K562 treated with DMSO at 1 percent for 48 hours (cell line): ENCODE measurements around the gene RNASE13. TPM values are rescaled to one million over a fixed set of nuclear protein-coding genes. Genes with fewer than 3 reads are reported as not detected.

Source experiments
- total RNA-seq: library from RNA; unstranded; fragments of 300-600 nt; gene quantifications from 2 replicates; pipeline ENCODE4 v1.2.3, GENCODE V29; 2022; ENCODE audit warnings: low replicate concordance; ENCODE audit errors: extremely low read depth

The RNASE13 gene, protein sequence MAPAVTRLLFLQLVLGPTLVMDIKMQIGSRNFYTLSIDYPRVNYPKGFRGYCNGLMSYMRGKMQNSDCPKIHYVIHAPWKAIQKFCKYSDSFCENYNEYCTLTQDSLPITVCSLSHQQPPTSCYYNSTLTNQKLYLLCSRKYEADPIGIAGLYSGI
- not detected in 2 replicates for total RNA-seq

GRCh38 chr14:21034707-21035106 is at the start of gene RNASE13:
TSS of gene RNASE13 (minus strand) at chr14:21034807. CDS start at chr14:21034288, 519 bp downstream.

DNA sequence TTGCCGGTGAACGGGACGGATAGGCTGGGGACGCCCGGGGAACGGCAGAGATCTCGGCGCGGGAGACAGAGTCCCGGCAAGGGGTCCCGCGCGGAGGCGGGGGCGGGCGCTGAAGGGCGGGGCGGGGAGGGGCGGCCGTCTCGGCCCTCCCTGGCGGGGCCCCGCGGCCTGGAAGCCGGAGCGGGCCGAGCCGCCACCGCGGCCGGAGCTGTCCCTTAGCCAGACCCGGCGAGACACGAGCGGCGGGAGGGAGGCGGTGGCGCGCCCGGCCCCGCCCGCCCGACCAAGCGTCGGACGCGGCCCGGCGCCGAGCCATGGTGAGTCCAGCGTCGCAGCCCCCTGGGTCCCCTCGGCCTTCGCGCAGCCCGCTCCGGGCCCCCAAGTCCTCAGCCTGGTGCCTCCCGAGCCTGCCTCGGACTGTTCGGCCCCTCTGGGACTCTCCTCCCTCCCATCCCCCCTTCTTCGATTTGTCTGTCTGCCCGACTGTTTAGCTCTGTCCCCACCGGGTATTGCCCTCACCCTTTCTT is 35.5 kb upstream of the RNASE13 start, which contains the start of gene ARHGEF40:
Gene ARHGEF40 (plus strand): TSS at position 222 of the 527 bp plus-strand sequence. CDS start 93 bp downstream, at position 315.

GRCh38 chr14:21057803-21058675 is 23.4 kb upstream of the RNASE13 start, which contains the start of gene RNASE8:
TSS of gene RNASE8 (plus strand) at chr14:21057822. CDS start at chr14:21057893, 71 bp downstream.

DNA sequence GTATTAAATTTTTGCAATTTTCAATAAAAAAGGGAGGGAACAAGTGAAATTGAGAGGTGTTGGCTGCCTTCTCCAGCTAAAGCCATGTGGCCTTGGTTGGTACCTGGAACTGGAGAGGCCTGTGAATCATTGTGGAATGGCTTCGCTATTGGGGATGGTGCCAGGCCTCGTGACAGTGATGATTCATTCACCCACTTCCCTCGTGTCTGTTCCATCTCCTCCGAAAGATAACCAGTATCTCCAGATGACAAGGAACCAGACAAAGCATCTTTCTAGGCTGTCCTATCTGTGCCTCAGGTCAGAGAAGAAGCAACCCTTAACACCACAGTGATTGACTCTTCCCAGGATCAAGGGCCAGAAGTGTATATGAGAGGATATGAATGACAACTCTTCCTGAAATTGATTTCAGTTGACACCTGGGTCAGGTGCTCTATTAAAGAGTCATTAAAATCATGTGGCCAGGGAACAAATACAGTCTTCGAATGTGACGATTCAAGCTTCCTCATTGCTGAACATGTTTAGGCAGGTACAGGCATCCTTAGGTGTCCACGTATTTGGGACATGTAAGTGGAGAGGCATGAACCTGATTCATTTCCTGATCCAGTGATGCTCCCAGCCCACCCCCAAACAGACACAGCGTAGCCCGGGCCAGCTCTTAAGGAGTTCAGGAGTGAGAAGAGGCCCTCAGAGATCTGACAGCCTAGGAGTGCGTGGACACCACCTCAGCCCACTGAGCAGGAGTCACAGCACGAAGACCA is 7.2 kb upstream of the RNASE13 start, which contains the start of gene RNASE7:
Gene RNASE7 (plus strand): TSS at position 687 of the 758 bp plus-strand sequence. CDS start 631 bp downstream, outside the sequence.

GRCh38 chr14:21029917-21030316 is 4.7 kb downstream of the RNASE13 start, which contains the start of gene TPPP2:
TSS of gene TPPP2 (plus strand) at chr14:21030217. CDS start at chr14:21030582, 365 bp downstream.

GRCh38 chr14:21024585-21025370 is 9.8 kb downstream of the RNASE13 start, which contains the start of gene NDRG2:
TSS of gene NDRG2 (minus strand) at chr14:21025061. CDS start at chr14:21023315, 1,746 bp downstream.

GRCh38 chr14:20998674-20999366 is 35.8 kb downstream of the RNASE13 start, which contains the start of gene SLC39A2:
TSS of gene SLC39A2 (plus strand) at chr14:20999293. CDS start at chr14:20999447, 154 bp downstream.

GRCh38 chr14:20989787-20990600 is 44.6 kb downstream of the RNASE13 start, which contains the start of gene METTL17:
TSS of gene METTL17 (plus strand) at chr14:20989980. CDS start at chr14:20990003, 23 bp downstream.

Other genes starting within 250 kb of the RNASE13 start
- not detected in 2 replicates for gene RNASE1, start 232.0 kb downstream of the RNASE13 start, total RNA-seq
- gene RNASE3, start 143.4 kb downstream of the RNASE13 start, total RNA-seq = not detected in 2 replicates
- gene RNASE2, start 79.3 kb downstream of the RNASE13 start, total RNA-seq = not detected in 2 replicates
- gene METTL17, start 44.8 kb downstream of the RNASE13 start, total RNA-seq = not detected in 2 replicates
- not detected in 2 replicates for gene SLC39A2, start 35.5 kb downstream of the RNASE13 start, total RNA-seq
- gene NDRG2, start 9.7 kb downstream of the RNASE13 start, total RNA-seq = not detected in 2 replicates
- not detected in 2 replicates for gene TPPP2, start 4.6 kb downstream of the RNASE13 start, total RNA-seq
- not detected in 2 replicates for gene RNASE7, start 7.6 kb upstream of the RNASE13 start, total RNA-seq
- gene RNASE8, start 23.0 kb upstream of the RNASE13 start, total RNA-seq = not detected in 2 replicates
- not detected in 2 replicates for gene ARHGEF40, start 35.5 kb upstream of the RNASE13 start, total RNA-seq
- not detected in 2 replicates for gene ZNF219, start 63.8 kb upstream of the RNASE13 start, total RNA-seq
- not detected in 2 replicates for gene TMEM253, start 66.3 kb upstream of the RNASE13 start, total RNA-seq
- not detected in 2 replicates for gene OR5AU1, start 121.3 kb upstream of the RNASE13 start, total RNA-seq
- gene HNRNPC, start 234.6 kb upstream of the RNASE13 start, total RNA-seq = 1,103 TPM in 1 of 2 replicates, not detected in the other
- gene RPGRIP1, start 245.3 kb upstream of the RNASE13 start, total RNA-seq = not detected in 2 replicates